ENCODE measurements around the gene MIB2.
"Not testable (repeated sequence)": the region's sequence is repeated elsewhere in the genome, so short reads cannot be mapped to it uniquely, and the experiment has no call there.

MIB2 gene

GRCh38 chr1:1630191-1630964 lies 15.1 kb downstream of the MIB2 start:
- H3K9ac ChIP-seq (ENCODE audit: insufficient read length), result no peak overlapping the region
- H3K36me3 ChIP-seq (ENCODE audit: insufficient read depth, low read length), result no peaks in the 10 kb centered on the region
- H3K9me3 ChIP-seq (ENCODE audit: low read depth, low read length), result no peaks in the 10 kb centered on the region
- no peak for DNase-seq (ENCODE audit: low read depth, low spot score)
- no peak overlapping the region for H3K4me3 ChIP-seq
- no peak overlapping the region for H3K27ac ChIP-seq
- no peak for TF ChIP-seq POLR2AphosphoS5 (IDR thresholded peaks at IDR 0.05; ENCODE audit: borderline replicate concordance, low read depth, low read length)
- no peak for TF ChIP-seq EZH2 (IDR thresholded peaks at IDR 0.05)
- no peak for TF ChIP-seq FOXP2 (optimal IDR thresholded peaks at IDR 0.05; ENCODE audit: control extremely low read depth, extremely low read length, insufficient read depth)

- Histone ChIP-seq H3K36me3 (ENCODE audit: insufficient read depth, low read length) (no peaks in the 10 kb centered on the region), H3K4me3 (no peak overlapping the region), H3K9me3 (ENCODE audit: low read depth, low read length) (no peaks in the 10 kb centered on the region), H3K27ac (no peak overlapping the region), H3K9ac (ENCODE audit: insufficient read length) (no peak overlapping the region)
- TF ChIP-seq POLR2AphosphoS5 (IDR thresholded peaks at IDR 0.05; ENCODE audit: borderline replicate concordance, low read depth, low read length) (no peak), EZH2 (IDR thresholded peaks at IDR 0.05) (no peak), FOXP2 (optimal IDR thresholded peaks at IDR 0.05; ENCODE audit: control extremely low read depth, extremely low read length, insufficient read depth) (no peak)
- no peak for DNase-seq (ENCODE audit: low read depth, low spot score)
These were observed 15.9 kb downstream of the MIB2 start for GRCh38 chr1:1630965-1631781.

GRCh38 chr1:1631782-1632420 lies 16.6 kb downstream of the MIB2 start, which contains the start of gene MMP23B:
Gene MMP23B, plus strand, starts transcription at chr1:1632173. Its CDS starts 46 bp downstream, at chr1:1632219.
- H3K4me3 ChIP-seq, result no peak within 1 kb of the TSS
- no peak within 1 kb of the TSS for H3K9ac ChIP-seq (ENCODE audit: insufficient read length)
- no peak within 1 kb of the TSS for H3K27ac ChIP-seq
- TF ChIP-seq FOXP2 (optimal IDR thresholded peaks at IDR 0.05; ENCODE audit: control extremely low read depth, extremely low read length, insufficient read depth), result no peak
- TF ChIP-seq EZH2 (IDR thresholded peaks at IDR 0.05), result no peak
- no peak for TF ChIP-seq POLR2AphosphoS5 (IDR thresholded peaks at IDR 0.05; ENCODE audit: borderline replicate concordance, low read depth, low read length)
- no peak for DNase-seq (ENCODE audit: low read depth, low spot score)
- H3K36me3 ChIP-seq (ENCODE audit: insufficient read depth, low read length), result peaks cover 4% of the 10 kb centered on the region; the same call in 1 of the 2 replicates
- no peaks in the 10 kb centered on the region for H3K9me3 ChIP-seq (ENCODE audit: low read depth, low read length)

DNA sequence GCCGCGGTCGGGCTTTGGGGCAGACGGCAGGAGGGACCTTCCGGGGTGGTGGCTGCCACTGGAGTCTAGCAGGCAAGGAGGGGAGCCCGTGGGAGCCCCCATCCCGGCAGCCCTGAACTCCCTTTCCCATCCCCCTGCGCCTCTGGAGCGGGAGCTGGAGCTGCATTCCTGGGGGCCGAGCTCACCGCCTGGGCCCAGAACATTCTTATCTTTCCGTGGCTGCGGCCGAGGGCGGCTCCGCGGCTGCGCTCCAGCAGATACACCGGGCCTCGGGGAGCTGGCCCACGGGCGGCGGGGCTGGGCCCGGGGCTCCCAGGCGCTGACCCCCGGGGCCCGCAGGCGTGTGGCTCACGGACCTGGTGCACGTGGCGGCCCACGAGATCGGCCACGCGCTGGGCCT lies 18.1 kb downstream of the MIB2 start:
- H3K4me3 ChIP-seq; H3K9ac ChIP-seq (ENCODE audit: insufficient read length); H3K36me3 ChIP-seq (ENCODE audit: insufficient read depth, low read length); H3K27ac ChIP-seq; DNase-seq (ENCODE audit: low read depth, low spot score); H3K9me3 ChIP-seq (ENCODE audit: low read depth, low read length): not testable (repeated sequence)

- not testable (repeated sequence) for DNase-seq (ENCODE audit: low read depth, low spot score); H3K9me3 ChIP-seq (ENCODE audit: low read depth, low read length); H3K4me3 ChIP-seq; H3K9ac ChIP-seq (ENCODE audit: insufficient read length); H3K36me3 ChIP-seq (ENCODE audit: insufficient read depth, low read length); H3K27ac ChIP-seq
These were observed 19.3 kb downstream of the MIB2 start for GRCh38 chr1:1634613-1635012.

DNA sequence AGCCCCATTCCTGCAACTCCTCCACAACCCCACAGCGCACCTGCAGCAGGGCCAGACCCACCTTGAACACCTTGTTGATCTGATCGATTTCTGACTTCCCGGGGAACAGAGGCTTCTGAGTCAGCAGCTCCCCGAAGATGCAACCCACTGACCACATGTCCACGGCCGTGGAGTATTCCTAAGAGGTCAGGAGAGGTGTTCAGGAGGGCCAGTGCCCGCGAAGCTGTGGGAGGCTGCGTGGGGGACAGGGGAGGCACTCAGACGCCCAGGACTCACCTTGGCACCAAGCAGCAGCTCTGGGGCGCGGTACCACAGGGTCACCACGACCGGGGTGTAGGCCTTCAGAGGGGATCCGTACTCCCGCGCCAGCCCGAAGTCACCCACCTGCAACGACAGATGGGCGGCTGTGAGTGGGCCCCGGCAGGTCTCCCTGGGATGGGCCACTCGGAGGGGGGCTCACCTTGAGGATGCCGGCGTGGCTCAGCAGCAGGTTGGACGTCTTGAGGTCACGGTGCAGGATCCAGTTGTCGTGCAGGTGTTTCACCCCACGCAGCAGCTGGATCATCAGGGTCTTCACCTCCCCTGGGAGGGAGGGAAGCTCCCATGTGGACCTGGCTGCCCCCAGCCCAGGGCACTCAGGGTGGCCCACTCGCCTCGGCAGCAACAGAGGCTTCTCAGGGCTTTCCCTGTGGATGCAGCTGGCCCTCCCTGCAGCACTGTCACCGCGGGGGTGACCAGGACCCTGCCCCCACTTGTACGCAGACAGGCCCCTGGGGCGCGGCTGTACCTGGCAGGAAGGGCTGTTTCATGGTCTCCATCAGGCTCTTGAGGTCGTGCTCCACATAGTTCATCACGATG lies 21.6 kb downstream of the MIB2 start:
- not testable (repeated sequence) for H3K36me3 ChIP-seq (ENCODE audit: insufficient read depth, low read length); DNase-seq (ENCODE audit: low read depth, low spot score); H3K9ac ChIP-seq (ENCODE audit: insufficient read length)

DNA sequence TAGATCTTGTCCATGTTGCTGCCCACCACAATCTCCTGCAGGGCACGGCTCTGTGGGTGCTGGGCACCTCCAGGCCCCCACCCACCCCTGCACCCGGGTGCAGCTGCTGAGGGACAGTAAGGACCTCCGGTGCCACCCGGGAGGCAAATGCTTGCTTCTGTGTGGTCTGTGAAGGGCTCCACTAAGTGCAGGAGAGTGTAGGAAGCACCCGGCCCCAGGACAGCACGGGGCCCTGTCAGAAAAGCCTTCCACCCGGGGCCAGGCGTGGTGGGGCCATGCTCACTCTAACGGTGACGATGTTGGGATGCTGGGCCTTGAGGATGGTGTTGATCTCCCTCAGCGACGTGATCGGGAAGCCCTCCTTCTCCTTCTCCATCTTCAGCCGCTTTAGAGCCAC lies 22.2 kb downstream of the MIB2 start:
- not testable (repeated sequence) for DNase-seq (ENCODE audit: low read depth, low spot score); H3K4me3 ChIP-seq; H3K27ac ChIP-seq; H3K9me3 ChIP-seq (ENCODE audit: low read depth, low read length); H3K36me3 ChIP-seq (ENCODE audit: insufficient read depth, low read length); H3K9ac ChIP-seq (ENCODE audit: insufficient read length)

More for the DNA sequence above, 21.6 kb downstream of the MIB2 start:
- not testable (repeated sequence) for H3K27ac ChIP-seq; H3K9me3 ChIP-seq (ENCODE audit: low read depth, low read length); H3K4me3 ChIP-seq

- not testable (repeated sequence) for H3K27ac ChIP-seq; H3K4me3 ChIP-seq; H3K36me3 ChIP-seq (ENCODE audit: insufficient read depth, low read length); H3K9ac ChIP-seq (ENCODE audit: insufficient read length); H3K9me3 ChIP-seq (ENCODE audit: low read depth, low read length); DNase-seq (ENCODE audit: low read depth, low spot score)
These were observed 23.2 kb downstream of the MIB2 start for GRCh38 chr1:1638528-1638927.

- H3K4me3 ChIP-seq; H3K27ac ChIP-seq; H3K9me3 ChIP-seq (ENCODE audit: low read depth, low read length); H3K9ac ChIP-seq (ENCODE audit: insufficient read length); DNase-seq (ENCODE audit: low read depth, low spot score); H3K36me3 ChIP-seq (ENCODE audit: insufficient read depth, low read length): not testable (repeated sequence)
These were observed 24.1 kb downstream of the MIB2 start for GRCh38 chr1:1639368-1639767.

- not testable (repeated sequence) for H3K4me3 ChIP-seq; H3K27ac ChIP-seq; H3K9me3 ChIP-seq (ENCODE audit: low read depth, low read length); H3K36me3 ChIP-seq (ENCODE audit: insufficient read depth, low read length); DNase-seq (ENCODE audit: low read depth, low spot score); H3K9ac ChIP-seq (ENCODE audit: insufficient read length)
These were observed 24.8 kb downstream of the MIB2 start for GRCh38 chr1:1640081-1640480.

GRCh38 chr1:1640711-1641461 lies 25.6 kb downstream of the MIB2 start:
- H3K36me3 ChIP-seq (ENCODE audit: insufficient read depth, low read length); H3K9me3 ChIP-seq (ENCODE audit: low read depth, low read length); H3K4me3 ChIP-seq; H3K9ac ChIP-seq (ENCODE audit: insufficient read length); H3K27ac ChIP-seq; DNase-seq (ENCODE audit: low read depth, low spot score): not testable (repeated sequence)

GRCh38 chr1:1646326-1646725 lies 31.0 kb downstream of the MIB2 start:
- not testable (repeated sequence) for H3K27ac ChIP-seq; DNase-seq (ENCODE audit: low read depth, low spot score); H3K9me3 ChIP-seq (ENCODE audit: low read depth, low read length); H3K9ac ChIP-seq (ENCODE audit: insufficient read length); H3K4me3 ChIP-seq
- H3K36me3 ChIP-seq (ENCODE audit: insufficient read depth, low read length), result peaks cover 25% of the 10 kb centered on the region; the same call in 1 of the 2 replicates
